ENCODE results near the gene CYB5D1. TPM values are rescaled to one million over a fixed set of nuclear protein-coding genes. Genes with fewer than 3 reads are reported as not detected.
A peak's percentile ranks its signal among the peaks of the same experiment; 100 is the strongest.

The CYB5D1 gene
- total and polyA plus RNA-seq, 2 experiments from 2014 or later, result 12.2 to 14.1 TPM

GRCh38 chr17:7834957-7835813, 22.6 kb upstream of the CYB5D1 start:
- 2% methylated on average over 44 of the region's 69 CpGs for WGBS (ENCODE audit: low lambda C conversion rate, missing lambda C conversion rate)
- no peaks in the 10 kb centered on the region for H3K9me2 ChIP-seq (replicated peaks; ENCODE audit: insufficient read depth)
- peaks cover 24% of the 10 kb centered on the region for H3K4me1 ChIP-seq (ENCODE audit: insufficient read depth)
- H3K9me3 ChIP-seq (ENCODE audit: low read depth), result no peaks in the 10 kb centered on the region
- H3K36me3 ChIP-seq (replicated peaks; ENCODE audit: insufficient read depth, low read depth), result no peaks in the 10 kb centered on the region
- peaks cover 15% of the 10 kb centered on the region for H4K20me1 ChIP-seq (ENCODE audit: insufficient read depth, poor library complexity, severe bottlenecking)
- peak overlapping the region; percentile 98 for H3K27ac ChIP-seq
- TF ChIP-seq, protein P1, sequence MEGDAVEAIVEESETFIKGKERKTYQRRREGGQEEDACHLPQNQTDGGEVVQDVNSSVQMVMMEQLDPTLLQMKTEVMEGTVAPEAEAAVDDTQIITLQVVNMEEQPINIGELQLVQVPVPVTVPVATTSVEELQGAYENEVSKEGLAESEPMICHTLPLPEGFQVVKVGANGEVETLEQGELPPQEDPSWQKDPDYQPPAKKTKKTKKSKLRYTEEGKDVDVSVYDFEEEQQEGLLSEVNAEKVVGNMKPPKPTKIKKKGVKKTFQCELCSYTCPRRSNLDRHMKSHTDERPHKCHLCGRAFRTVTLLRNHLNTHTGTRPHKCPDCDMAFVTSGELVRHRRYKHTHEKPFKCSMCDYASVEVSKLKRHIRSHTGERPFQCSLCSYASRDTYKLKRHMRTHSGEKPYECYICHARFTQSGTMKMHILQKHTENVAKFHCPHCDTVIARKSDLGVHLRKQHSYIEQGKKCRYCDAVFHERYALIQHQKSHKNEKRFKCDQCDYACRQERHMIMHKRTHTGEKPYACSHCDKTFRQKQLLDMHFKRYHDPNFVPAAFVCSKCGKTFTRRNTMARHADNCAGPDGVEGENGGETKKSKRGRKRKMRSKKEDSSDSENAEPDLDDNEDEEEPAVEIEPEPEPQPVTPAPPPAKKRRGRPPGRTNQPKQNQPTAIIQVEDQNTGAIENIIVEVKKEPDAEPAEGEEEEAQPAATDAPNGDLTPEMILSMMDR (IDR thresholded peaks at IDR 0.05; ENCODE audit: poor library complexity), result peak; percentile 87
- no peak for TF ChIP-seq EZH2phosphoT487 (IDR thresholded peaks at IDR 0.05; ENCODE audit: low read depth, severe bottlenecking, unreplicated experiment)
- peak; percentile 99 for DNase-seq (ENCODE audit: low spot score)
- peak overlapping the region; percentile 58 for H3K4me3 ChIP-seq
- peak overlapping the region; percentile 94 for H3K4me2 ChIP-seq
- H3K79me2 ChIP-seq, result peaks cover 25% of the 10 kb centered on the region
- H2AFZ ChIP-seq, result no peak overlapping the region
- H3K27me3 ChIP-seq, result no peaks in the 10 kb centered on the region

- peak overlapping the region; percentile 98 for H3K27ac ChIP-seq
- H3K79me2 ChIP-seq, result peaks cover 34% of the 10 kb centered on the region
- TF ChIP-seq EZH2phosphoT487 (IDR thresholded peaks at IDR 0.05; ENCODE audit: low read depth, severe bottlenecking, unreplicated experiment) (no peak), EZH2 (IDR thresholded peaks at IDR 0.05; ENCODE audit: borderline replicate concordance) (no peak)
- TF ChIP-seq, protein P1 (IDR thresholded peaks at IDR 0.05; ENCODE audit: poor library complexity), result no peak
- peak overlapping the region; percentile 94 for H3K4me2 ChIP-seq
- H3K36me3 ChIP-seq (replicated peaks; ENCODE audit: insufficient read depth, low read depth), result no peaks in the 10 kb centered on the region
- no peaks in the 10 kb centered on the region for H3K9me2 ChIP-seq (replicated peaks; ENCODE audit: insufficient read depth)
- peaks cover 22% of the 10 kb centered on the region for H4K20me1 ChIP-seq (ENCODE audit: insufficient read depth, poor library complexity, severe bottlenecking)
- under 1% methylated on average over 32 of the region's 61 CpGs for WGBS (ENCODE audit: low lambda C conversion rate, missing lambda C conversion rate)
- no peaks in the 10 kb centered on the region for H3K9me3 ChIP-seq (ENCODE audit: low read depth)
- DNase-seq (ENCODE audit: low spot score), result no peak
- H3K27me3 ChIP-seq, result no peaks in the 10 kb centered on the region
- peaks cover 32% of the 10 kb centered on the region for H3K4me1 ChIP-seq (ENCODE audit: insufficient read depth)
- peak overlapping the region; percentile 58 for H3K4me3 ChIP-seq
- H2AFZ ChIP-seq, result peak overlapping the region; percentile 6
Measured at GRCh38 chr17:7835814-7836595, 21.8 kb upstream of the CYB5D1 start.

DNA sequence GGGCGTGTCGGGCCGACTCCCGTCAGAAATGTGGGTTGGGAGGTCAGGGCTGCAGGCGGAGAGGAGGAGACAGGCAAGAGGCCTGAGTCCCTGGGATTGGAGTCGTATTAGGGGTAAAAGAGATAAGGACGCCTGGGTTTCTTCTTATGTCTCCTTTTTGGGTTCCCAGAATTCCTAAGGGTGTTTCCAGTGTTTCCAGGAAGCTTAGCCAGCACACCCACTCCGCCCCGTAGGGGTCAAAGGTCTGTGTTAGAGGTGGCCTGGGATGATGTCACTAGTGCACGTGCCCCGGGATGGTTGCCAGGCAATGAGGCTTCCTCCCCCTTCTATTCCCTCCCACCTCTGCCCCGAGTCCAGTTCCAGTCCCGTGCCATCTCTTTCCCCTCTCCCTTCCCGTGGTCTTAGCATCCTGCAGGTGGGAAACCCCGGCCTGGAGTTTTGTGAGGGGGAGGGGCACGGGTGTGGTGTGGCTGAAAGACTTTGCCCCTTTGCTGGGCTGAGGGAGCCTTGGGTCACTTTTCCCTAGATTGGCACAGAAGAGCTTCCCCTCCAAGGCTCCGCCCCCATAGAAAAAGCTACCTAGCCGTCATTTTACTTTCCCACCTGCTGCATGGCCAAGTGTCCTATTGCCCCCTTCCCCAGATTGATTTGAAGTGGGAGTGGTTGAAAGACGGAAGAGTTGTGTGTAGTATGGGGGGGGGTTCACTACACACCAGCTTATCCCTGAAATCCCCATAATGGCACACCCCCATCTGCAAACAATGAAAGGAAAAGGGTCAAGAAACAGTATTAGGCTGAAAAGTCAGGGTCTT, 21.0 kb upstream of the CYB5D1 start:
- WGBS (ENCODE audit: low lambda C conversion rate, missing lambda C conversion rate), result 0% methylated on average over 18 of the region's 19 CpGs
- H2AFZ ChIP-seq, result peak overlapping the region; percentile 6

More for the DNA sequence above, 21.0 kb upstream of the CYB5D1 start:
- peak; percentile 98 for DNase-seq (ENCODE audit: low spot score)
- Histone ChIP-seq H4K20me1 (ENCODE audit: insufficient read depth, poor library complexity, severe bottlenecking) (peaks cover 25% of the 10 kb centered on the region), H3K9me2 (replicated peaks; ENCODE audit: insufficient read depth) (no peaks in the 10 kb centered on the region), H3K4me3 (peak overlapping the region; percentile 58), H3K9me3 (ENCODE audit: low read depth) (no peaks in the 10 kb centered on the region), H3K36me3 (replicated peaks; ENCODE audit: insufficient read depth, low read depth) (no peaks in the 10 kb centered on the region), H3K79me2 (peaks cover 37% of the 10 kb centered on the region), H3K27me3 (no peaks in the 10 kb centered on the region), H3K4me2 (peak overlapping the region; percentile 94), H3K27ac (peak overlapping the region; percentile 99), H3K4me1 (ENCODE audit: insufficient read depth) (peaks cover 36% of the 10 kb centered on the region)
- TF ChIP-seq EZH2phosphoT487 (IDR thresholded peaks at IDR 0.05; ENCODE audit: low read depth, severe bottlenecking, unreplicated experiment), result no peak
- TF ChIP-seq, protein P1 (IDR thresholded peaks at IDR 0.05; ENCODE audit: poor library complexity), result no peak
- TF ChIP-seq EZH2 (IDR thresholded peaks at IDR 0.05; ENCODE audit: borderline replicate concordance), result no peak
